Measurements from ENCODE around the gene F7.

F7 gene

DNA sequence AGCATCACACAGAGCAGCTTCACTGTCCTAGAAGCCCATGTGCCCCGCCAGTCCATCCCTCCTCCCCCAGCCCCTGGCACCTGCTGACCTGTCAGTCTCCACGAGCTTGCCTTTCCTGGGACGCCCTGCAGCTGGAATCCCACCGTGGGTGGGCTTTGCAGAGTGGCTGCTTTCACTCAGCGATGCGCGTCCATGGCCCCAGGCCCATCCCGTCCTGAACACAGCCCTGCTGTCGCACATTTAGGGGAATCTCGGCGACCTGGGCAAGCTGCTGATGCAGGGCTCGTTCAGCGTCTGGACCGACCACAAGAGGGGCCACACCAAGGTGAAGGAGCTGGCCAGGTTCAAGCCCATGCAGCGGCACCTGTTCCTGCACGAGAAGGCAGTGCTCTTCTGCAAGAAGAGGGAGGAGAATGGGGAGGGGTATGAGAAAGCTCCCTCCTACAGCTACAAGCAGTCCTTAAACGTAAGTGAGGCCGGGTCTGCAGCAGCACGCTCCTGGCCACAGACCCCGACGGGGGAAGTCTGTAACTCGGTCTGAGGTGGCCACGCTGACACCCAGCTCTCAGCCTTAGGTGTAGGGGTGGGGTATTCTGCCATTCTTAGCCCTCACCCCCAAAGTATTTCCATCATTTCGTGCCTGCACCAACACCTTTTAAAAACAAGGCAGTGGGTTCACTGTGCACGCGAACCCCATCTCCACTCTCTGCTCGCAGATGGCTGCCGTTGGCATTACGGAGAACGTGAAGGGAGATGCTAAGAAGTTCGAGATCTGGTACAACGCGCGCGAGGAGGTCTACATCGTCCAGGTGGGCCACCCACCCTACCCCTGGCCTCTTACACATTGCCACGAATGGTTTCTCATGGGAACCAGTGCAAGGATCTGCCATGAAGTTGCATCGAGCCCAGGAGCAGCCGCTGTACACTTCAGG, 18.3 kb upstream of the F7 start:
- Histone ChIP-seq H3K79me2 (ENCODE audit: insufficient read depth, low read depth) (no peaks in the 10 kb centered on the region), H3K4me2 (no peak overlapping the region), H4K20me1 (ENCODE audit: insufficient read depth) (no peaks in the 10 kb centered on the region), H3K27ac (no peak overlapping the region), H3K9ac (no peak overlapping the region), H3K4me1 (ENCODE audit: low read depth, poor library complexity, severe bottlenecking) (no peaks in the 10 kb centered on the region), H3K4me3 (IDR thresholded peaks at IDR 0.05; ENCODE audit: insufficient read depth, low read depth, low read length) (no peak overlapping the region), H3K27me3 (ENCODE audit: insufficient read depth, low read depth) (no peaks in the 10 kb centered on the region), H3K36me3 (ENCODE audit: insufficient read depth) (no peaks in the 10 kb centered on the region), H2AFZ (ENCODE audit: low read depth) (no peak overlapping the region)
- TF ChIP-seq, protein P1, sequence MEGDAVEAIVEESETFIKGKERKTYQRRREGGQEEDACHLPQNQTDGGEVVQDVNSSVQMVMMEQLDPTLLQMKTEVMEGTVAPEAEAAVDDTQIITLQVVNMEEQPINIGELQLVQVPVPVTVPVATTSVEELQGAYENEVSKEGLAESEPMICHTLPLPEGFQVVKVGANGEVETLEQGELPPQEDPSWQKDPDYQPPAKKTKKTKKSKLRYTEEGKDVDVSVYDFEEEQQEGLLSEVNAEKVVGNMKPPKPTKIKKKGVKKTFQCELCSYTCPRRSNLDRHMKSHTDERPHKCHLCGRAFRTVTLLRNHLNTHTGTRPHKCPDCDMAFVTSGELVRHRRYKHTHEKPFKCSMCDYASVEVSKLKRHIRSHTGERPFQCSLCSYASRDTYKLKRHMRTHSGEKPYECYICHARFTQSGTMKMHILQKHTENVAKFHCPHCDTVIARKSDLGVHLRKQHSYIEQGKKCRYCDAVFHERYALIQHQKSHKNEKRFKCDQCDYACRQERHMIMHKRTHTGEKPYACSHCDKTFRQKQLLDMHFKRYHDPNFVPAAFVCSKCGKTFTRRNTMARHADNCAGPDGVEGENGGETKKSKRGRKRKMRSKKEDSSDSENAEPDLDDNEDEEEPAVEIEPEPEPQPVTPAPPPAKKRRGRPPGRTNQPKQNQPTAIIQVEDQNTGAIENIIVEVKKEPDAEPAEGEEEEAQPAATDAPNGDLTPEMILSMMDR (conservative IDR thresholded peaks at IDR 0.05; ENCODE audit: low read depth, low read length) = no peak

DNA sequence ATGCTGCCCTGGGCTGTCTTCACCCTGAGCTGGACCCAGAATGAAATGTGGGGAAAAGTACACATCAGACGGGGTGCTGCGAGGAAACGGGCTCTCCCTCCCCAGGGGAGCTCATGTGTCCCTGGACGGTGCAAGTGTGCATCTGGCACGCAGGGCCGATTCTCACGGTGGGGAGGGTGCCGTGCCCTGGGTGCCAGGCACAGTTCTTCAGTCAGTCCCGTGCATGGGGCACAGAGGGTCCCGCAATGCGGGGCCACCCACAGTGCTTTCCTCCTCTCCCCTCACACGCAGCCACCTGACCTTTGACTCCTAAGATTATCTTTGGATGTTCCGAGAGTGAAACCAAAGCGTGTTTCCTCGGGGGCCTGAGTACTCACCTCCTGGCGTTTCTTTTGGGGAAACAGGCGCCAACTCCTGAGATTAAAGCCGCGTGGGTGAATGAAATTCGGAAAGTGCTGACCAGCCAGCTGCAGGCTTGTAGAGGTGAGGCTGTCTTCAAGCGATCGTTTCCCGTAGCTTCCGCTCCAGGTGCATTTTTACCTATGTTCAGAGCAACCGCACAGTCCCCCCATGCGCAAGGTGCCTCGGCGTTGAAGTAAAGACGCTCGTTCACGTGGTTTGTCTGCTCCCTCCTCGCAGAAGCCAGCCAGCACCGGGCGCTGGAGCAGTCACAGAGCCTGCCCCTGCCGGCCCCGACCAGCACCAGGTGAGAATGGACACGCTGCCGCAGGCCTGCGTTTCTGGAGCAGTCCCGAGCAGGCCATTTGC, 17.5 kb upstream of the F7 start:
- no peak overlapping the region for H2AFZ ChIP-seq (ENCODE audit: low read depth)
- H3K4me3 ChIP-seq (IDR thresholded peaks at IDR 0.05; ENCODE audit: insufficient read depth, low read depth, low read length) = no peak overlapping the region
- H3K79me2 ChIP-seq (ENCODE audit: insufficient read depth, low read depth) = no peaks in the 10 kb centered on the region
- no peak overlapping the region for H3K27ac ChIP-seq
- no peak overlapping the region for H3K9ac ChIP-seq
- H3K4me2 ChIP-seq = no peak overlapping the region
- H3K27me3 ChIP-seq (ENCODE audit: insufficient read depth, low read depth) = no peaks in the 10 kb centered on the region
- TF ChIP-seq, protein P1 (conservative IDR thresholded peaks at IDR 0.05; ENCODE audit: low read depth, low read length) = no peak
- H4K20me1 ChIP-seq (ENCODE audit: insufficient read depth) = no peaks in the 10 kb centered on the region
- H3K4me1 ChIP-seq (ENCODE audit: low read depth, poor library complexity, severe bottlenecking) = no peaks in the 10 kb centered on the region
- no peaks in the 10 kb centered on the region for H3K36me3 ChIP-seq (ENCODE audit: insufficient read depth)

DNA sequence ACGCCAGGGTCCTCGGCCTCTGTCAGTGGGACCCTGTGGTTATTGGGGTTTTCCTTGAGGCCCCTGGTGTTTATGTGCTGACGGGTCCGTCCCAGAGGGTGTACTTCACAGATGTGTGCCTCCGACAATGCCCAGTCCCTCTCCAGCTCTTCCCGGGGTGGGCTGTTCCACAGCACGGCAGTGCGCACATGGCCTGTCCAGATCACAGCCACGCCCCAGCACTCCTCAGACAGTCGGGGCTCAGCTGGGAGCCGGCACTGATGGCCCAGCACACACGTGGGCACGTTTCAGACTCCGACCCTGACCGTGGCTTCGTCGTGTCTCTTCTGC, 16.9 kb upstream of the F7 start:
- TF ChIP-seq, protein P1 (conservative IDR thresholded peaks at IDR 0.05; ENCODE audit: low read depth, low read length) = no peak
- Histone ChIP-seq H3K27me3 (ENCODE audit: insufficient read depth, low read depth) (no peaks in the 10 kb centered on the region), H3K4me1 (ENCODE audit: low read depth, poor library complexity, severe bottlenecking) (no peaks in the 10 kb centered on the region), H2AFZ (ENCODE audit: low read depth) (no peak overlapping the region), H4K20me1 (ENCODE audit: insufficient read depth) (no peaks in the 10 kb centered on the region), H3K27ac (no peak overlapping the region), H3K36me3 (ENCODE audit: insufficient read depth) (no peaks in the 10 kb centered on the region), H3K79me2 (ENCODE audit: insufficient read depth, low read depth) (no peaks in the 10 kb centered on the region), H3K4me3 (IDR thresholded peaks at IDR 0.05; ENCODE audit: insufficient read depth, low read depth, low read length) (no peak overlapping the region), H3K4me2 (no peak overlapping the region), H3K9ac (no peak overlapping the region)

DNA sequence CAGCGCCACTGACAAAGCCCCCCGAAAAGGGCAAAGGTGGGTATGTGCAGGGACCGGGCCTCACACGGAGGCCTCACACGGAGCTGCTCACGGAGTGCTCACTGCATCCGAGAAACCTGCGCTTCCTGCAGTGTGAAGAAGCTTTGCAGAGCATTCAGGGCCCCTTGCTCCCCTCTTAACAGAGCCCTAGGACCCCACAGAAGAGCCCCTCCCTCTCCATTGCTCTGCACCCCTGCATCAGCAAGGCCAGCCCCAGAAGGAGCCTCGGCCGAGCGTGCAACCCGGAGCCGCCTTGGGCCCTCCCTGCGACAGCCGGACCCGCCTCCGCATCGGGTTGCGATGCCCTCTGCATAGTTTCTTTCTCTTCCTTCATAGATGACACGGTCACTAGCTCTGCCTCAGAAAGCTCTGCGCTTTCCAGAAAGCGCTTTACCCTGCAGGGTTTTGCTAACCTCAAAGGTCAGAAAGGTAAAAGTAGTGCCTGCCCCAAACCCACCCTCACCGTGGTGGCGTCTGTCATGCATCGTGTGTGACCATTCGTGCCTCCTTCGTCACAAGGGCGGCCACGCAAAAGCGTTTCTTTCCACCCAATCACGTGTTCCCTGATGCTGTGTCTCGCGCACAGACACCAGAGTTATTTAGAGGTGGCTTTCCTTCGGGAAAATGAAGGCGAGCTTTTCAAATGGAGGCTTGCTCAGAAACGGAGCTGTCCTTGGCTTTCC, 15.7 kb upstream of the F7 start:
- TF ChIP-seq, protein P1 (conservative IDR thresholded peaks at IDR 0.05; ENCODE audit: low read depth, low read length) = no peak
- H3K4me1 ChIP-seq (ENCODE audit: low read depth, poor library complexity, severe bottlenecking) = no peaks in the 10 kb centered on the region
- H3K79me2 ChIP-seq (ENCODE audit: insufficient read depth, low read depth) = no peaks in the 10 kb centered on the region
- no peaks in the 10 kb centered on the region for H3K27me3 ChIP-seq (ENCODE audit: insufficient read depth, low read depth)
- no peaks in the 10 kb centered on the region for H3K36me3 ChIP-seq (ENCODE audit: insufficient read depth)
- H3K4me2 ChIP-seq = no peak overlapping the region
- H3K27ac ChIP-seq = no peak overlapping the region
- H3K4me3 ChIP-seq (IDR thresholded peaks at IDR 0.05; ENCODE audit: insufficient read depth, low read depth, low read length) = no peak overlapping the region
- no peak overlapping the region for H3K9ac ChIP-seq
- H4K20me1 ChIP-seq (ENCODE audit: insufficient read depth) = no peaks in the 10 kb centered on the region
- no peak overlapping the region for H2AFZ ChIP-seq (ENCODE audit: low read depth)

Data from KMS-11 (cell line).